Cardiac muscle cell (in vitro differentiated cells and primary cell): ENCODE data around the gene PDLIM5. TPM values are rescaled to one million over a fixed set of nuclear protein-coding genes. Genes with fewer than 3 reads are reported as not detected.

Experiments
- DNase-seq, 2 donors: peaks; one replicate each; pipeline versions ENCODE4 v3.0.0 to v3.0.0-alpha.2; 2010 to 2017; ENCODE audit warnings: low read depth in 1 of 2, low spot score in 1 of 2
- H3K27ac ChIP-seq: fragments of 200-600 bp; sonication (generic); 2 replicates; pipeline ENCODE4 v1.5.1; 2016
- H3K27me3 ChIP-seq: fragments of 200-600 bp; sonication (generic); 2 replicates; pipeline ENCODE4 v1.6.0; 2016; ENCODE audit warnings: control low read depth
- H3K36me3 ChIP-seq: fragments of 200-600 bp; sonication (generic); 2 replicates; pipeline ENCODE4 v1.5.1; 2016; ENCODE audit warnings: control low read depth
- H3K4me1 ChIP-seq: fragments of 200-600 bp; sonication (generic); 2 replicates; pipeline ENCODE4 v1.8.1; 2017; ENCODE audit warnings: low read depth, mild to moderate bottlenecking, mixed run types
- H3K4me3 ChIP-seq: fragments of 200-600 bp; sonication (generic); 2 replicates; pipeline ENCODE4 v1.5.1; 2016; ENCODE audit warnings: mild to moderate bottlenecking
- H3K9me3 ChIP-seq: fragments of 200-600 bp; sonication (generic); 2 replicates; pipeline ENCODE4 v1.5.1; 2017; ENCODE audit warnings: low read depth, mild to moderate bottlenecking, control low read depth
- polyA plus RNA-seq: library from polyadenylated mRNA; unstranded; fragments of >200 nt; fragmentation: Nextera tagmentation; extraction: Ambion mirVana; gene quantifications from 2 replicates; pipeline ENCODE4 v1.2.1, GENCODE V29; 2016
- total RNA-seq: library from RNA; depleted of rRNA; stranded (reverse); fragments of >200 nt; gene quantifications from 2 replicates; pipeline ENCODE4 v1.2.3, GENCODE V29; 2016
- TF ChIP-seq, protein P1 (sequence below): IDR thresholded peaks from 2 replicates; pipeline ENCODE4 v1.5.1; 2012; ENCODE audit warnings: low read depth, mild to moderate bottlenecking, low read length

The PDLIM5 gene
- total and polyA plus RNA-seq, 2 experiments from 2014 or later: 426 to 446 TPM

DNA sequence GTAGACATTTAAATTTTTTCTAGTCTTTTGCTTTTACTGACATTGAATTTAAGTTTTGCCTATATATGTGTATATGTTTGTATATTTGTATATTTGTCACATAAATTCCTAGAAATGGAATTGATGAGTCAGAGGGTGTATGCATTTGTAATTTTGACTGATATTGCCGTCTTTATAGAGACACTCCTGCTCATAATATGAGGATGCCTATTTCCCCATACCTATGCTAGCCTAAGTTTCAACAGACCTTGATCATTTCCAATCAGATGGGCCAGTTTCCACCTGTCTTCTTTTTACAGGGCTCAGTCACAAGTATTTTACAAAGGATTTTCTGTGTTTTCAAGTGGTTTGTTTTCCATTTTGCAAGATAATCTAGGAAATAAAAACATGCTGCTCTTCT, 10.8 kb downstream of the PDLIM5 start:
- DNase-seq: no peak
- Histone ChIP-seq H3K9me3 (no peaks in the 10 kb centered on the region), H3K36me3 (no peaks in the 10 kb centered on the region), H3K27ac (no peak overlapping the region), H3K27me3 (no peaks in the 10 kb centered on the region), H3K4me1 (peaks cover 66% of the 10 kb centered on the region), H3K4me3 (no peak overlapping the region)
- TF ChIP-seq, protein P1, sequence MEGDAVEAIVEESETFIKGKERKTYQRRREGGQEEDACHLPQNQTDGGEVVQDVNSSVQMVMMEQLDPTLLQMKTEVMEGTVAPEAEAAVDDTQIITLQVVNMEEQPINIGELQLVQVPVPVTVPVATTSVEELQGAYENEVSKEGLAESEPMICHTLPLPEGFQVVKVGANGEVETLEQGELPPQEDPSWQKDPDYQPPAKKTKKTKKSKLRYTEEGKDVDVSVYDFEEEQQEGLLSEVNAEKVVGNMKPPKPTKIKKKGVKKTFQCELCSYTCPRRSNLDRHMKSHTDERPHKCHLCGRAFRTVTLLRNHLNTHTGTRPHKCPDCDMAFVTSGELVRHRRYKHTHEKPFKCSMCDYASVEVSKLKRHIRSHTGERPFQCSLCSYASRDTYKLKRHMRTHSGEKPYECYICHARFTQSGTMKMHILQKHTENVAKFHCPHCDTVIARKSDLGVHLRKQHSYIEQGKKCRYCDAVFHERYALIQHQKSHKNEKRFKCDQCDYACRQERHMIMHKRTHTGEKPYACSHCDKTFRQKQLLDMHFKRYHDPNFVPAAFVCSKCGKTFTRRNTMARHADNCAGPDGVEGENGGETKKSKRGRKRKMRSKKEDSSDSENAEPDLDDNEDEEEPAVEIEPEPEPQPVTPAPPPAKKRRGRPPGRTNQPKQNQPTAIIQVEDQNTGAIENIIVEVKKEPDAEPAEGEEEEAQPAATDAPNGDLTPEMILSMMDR: no peak

DNA sequence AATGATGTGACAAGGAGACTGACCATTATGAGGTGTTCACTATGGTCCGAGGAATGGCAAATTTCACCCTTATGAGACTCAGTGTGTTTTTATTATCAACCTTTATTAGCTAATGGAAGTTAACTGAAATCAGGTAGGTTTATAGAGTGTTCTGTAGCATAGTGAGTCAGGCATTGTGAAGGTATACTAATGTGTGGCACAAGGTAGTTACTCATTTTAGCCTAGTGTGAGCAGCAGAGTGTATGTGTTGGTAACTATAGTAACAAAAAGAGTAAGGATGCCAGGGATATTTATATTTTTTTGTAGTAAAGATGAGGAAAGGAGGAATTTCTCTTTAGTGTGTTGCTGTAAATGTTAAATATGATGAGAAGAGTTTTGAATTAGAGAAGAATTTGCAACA, 12.0 kb downstream of the PDLIM5 start:
- Histone ChIP-seq H3K9me3 (no peaks in the 10 kb centered on the region), H3K27me3 (no peaks in the 10 kb centered on the region), H3K27ac (peak overlapping the region; percentile 24), H3K4me1 (peaks cover 65% of the 10 kb centered on the region), H3K36me3 (peaks cover 3% of the 10 kb centered on the region), H3K4me3 (no peak overlapping the region)
- DNase-seq: no peak
- TF ChIP-seq, protein P1: no peak

- Histone ChIP-seq H3K36me3 (peaks cover 3% of the 10 kb centered on the region), H3K4me1 (peaks cover 47% of the 10 kb centered on the region), H3K27me3 (no peaks in the 10 kb centered on the region), H3K27ac (peak overlapping the region; percentile 49), H3K9me3 (no peaks in the 10 kb centered on the region), H3K4me3 (no peak overlapping the region)
- no peak for DNase-seq
- TF ChIP-seq, protein P1: no peak
Measured at GRCh38 chr4:94466371-94466770, 14.6 kb downstream of the PDLIM5 start.

DNA sequence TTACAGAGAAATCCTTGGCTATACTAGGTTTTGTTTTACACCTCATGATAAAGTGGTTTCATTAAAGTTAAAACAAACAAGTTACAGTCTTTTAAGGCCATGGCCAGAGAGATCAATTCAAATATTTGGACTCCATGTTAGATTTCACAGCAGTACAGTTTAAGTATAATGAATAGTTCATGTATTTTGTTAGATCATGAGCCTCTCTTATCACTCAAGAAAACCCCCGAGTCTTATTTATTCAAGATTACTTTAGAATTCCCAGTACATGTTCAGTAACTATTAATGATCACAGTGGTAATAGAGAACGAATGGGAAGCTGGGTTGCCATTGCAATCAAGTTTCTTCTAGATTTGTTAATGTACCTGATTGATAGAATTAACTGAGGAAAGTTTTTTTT, 15.2 kb downstream of the PDLIM5 start:
- H3K4me1 ChIP-seq: peaks cover 43% of the 10 kb centered on the region
- no peak for DNase-seq
- TF ChIP-seq, protein P1: no peak
- H3K27ac ChIP-seq: peak overlapping the region; percentile 52
- H3K36me3 ChIP-seq: peaks cover 3% of the 10 kb centered on the region
- H3K27me3 ChIP-seq: no peaks in the 10 kb centered on the region
- no peak overlapping the region for H3K4me3 ChIP-seq
- H3K9me3 ChIP-seq: no peaks in the 10 kb centered on the region

DNA sequence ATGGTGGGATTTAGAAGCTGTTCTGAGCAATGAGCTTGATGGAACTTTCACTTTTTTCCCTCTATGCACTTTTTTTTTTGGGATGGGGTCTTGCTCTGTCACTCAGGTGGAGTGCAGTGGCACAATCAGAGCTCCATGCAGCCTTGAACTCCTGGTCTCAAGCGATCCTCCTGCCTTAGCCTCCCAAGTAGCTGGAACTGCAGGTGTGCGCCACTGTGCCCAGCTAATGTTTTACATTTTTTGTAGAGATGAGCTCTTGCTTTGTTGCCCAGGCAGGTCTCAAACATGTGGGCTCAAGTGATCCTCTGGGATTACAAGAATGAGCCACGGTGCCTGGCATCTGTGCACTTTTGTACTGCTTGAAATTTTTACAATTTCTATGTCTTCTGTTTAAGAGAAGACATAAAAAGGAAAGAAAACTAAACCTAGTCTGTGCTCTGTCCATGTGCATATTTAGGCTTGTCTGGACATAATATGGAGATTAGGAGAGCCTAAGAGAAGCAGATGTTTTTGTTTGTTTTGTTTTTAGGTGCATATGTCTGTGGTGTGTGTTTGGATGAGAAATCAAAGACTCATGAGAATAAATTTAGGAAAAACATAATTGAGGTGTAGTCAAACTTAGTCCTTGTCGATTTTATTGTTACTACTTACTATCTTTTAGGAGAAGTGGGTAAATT, 16.5 kb downstream of the PDLIM5 start:
- no peaks in the 10 kb centered on the region for H3K9me3 ChIP-seq
- DNase-seq: no peak
- peak overlapping the region; percentile 70 for H3K27ac ChIP-seq
- peaks cover 6% of the 10 kb centered on the region for H3K36me3 ChIP-seq
- TF ChIP-seq, protein P1: no peak
- peaks cover 43% of the 10 kb centered on the region for H3K4me1 ChIP-seq
- H3K4me3 ChIP-seq: no peak overlapping the region
- no peaks in the 10 kb centered on the region for H3K27me3 ChIP-seq
